ENCODE results near the gene ZSCAN18. TPM values are rescaled to one million over a fixed set of nuclear protein-coding genes. Genes with fewer than 3 reads are reported as not detected.

Gene ZSCAN18
- total and polyA plus RNA-seq, 2 donors (not counting 1 experiment from before 2014, with no cell fraction given), result 81.0 to 90.5 TPM

DNA sequence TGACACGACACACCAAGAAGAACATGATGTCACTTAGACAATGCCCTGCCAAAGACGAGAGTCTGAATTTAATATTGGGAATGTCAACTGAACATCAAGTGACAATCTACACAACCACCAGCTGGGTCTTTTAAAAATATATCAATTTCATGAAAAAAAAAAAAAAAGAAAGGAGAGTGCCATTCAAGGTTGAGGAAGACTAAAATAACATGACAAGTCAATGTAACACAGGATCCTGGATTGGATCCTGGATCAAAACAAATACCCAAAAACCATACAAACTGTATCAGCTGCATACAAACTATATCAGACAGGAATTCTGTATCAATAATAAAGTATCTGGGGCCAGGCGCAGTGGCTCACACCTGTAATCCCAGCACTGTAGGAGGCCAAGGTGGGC is 47.8 kb upstream of the ZSCAN18 start:
- Histone ChIP-seq H3K27ac (ENCODE audit: low read length in 2 of 2) (no peak overlapping the region), H3K9ac (ENCODE audit: low read length) (no peak overlapping the region), H3K9me3 (ENCODE audit: control extremely low read depth in 1 of 3, control insufficient read depth in 2 of 3, insufficient read depth in 1 of 3, low read length in 2 of 3) (peaks cover 0 to 49% (median 23%) of the 10 kb centered on the region in 3 donors), H4K20me1 (ENCODE audit: control insufficient read depth, insufficient read depth, low read length, poor library complexity, severe bottlenecking) (no peaks in the 10 kb centered on the region), H3K4me1 (ENCODE audit: control insufficient read depth in 2 of 2, insufficient read depth in 2 of 2, low read length in 2 of 2) (peaks cover 7 to 8% of the 10 kb centered on the region in 2 donors), H3K79me2 (ENCODE audit: control insufficient read depth, insufficient read depth, low read length) (peaks cover 60% of the 10 kb centered on the region), H3K4me2 (replicated peaks; ENCODE audit: low read depth, low read length, poor library complexity, severe bottlenecking) (no peak overlapping the region), H3K27me3 (replicated peaks in 1 of 4; ENCODE audit: control extremely low read depth in 1 of 4, control insufficient read depth in 3 of 4, insufficient read depth in 4 of 4, low read length in 3 of 4) (no peaks in the 10 kb centered on the region), H3K4me3 (ENCODE audit: control extremely low read depth in 1 of 5, extremely low read depth in 1 of 5, insufficient read depth in 1 of 5, low read depth in 2 of 5, low read length in 4 of 5) (no peak overlapping the region), H3K36me3 (replicated peaks in 1 of 2; ENCODE audit: control extremely low read depth in 1 of 2, control insufficient read depth in 1 of 2, extremely low read depth in 1 of 2, insufficient read depth in 2 of 2, low read length in 1 of 2) (peaks cover 0 to 7% of the 10 kb centered on the region in 2 experiments), H2AFZ (ENCODE audit: insufficient read depth, low read depth, low read length, poor library complexity, severe bottlenecking) (no peak overlapping the region)
- Mint-ChIP-seq H3K27ac (no peak overlapping the region), H3K4me1 (peaks cover 9% of the 10 kb centered on the region), H3K27me3 (no peaks in the 10 kb centered on the region), H3K9me3 (ENCODE audit: insufficient read depth) (peaks cover 2% of the 10 kb centered on the region), H3K4me3 (no peak overlapping the region)
- POLR2A ChIA-PET, result interaction anchor here (0.6 kb wide), 1 partner anchor 212 kb away, joined by 3 read pairs; no protein-coding TSS in a partner anchor
- no CpG with 5 or more reads among the region's 3 CpGs for WGBS (ENCODE audit: insufficient coverage)
- ATAC-seq (ENCODE audit: low read depth) (no peak), DNase-seq (no peak)
- intact Hi-C loops (cut with micrococcal nuclease), result no loop called here
- CTCF ChIA-PET, result no interaction called here
- TF ChIP-seq EZH2 (IDR thresholded peaks at IDR 0.05; ENCODE audit: borderline replicate concordance, insufficient read depth, low read depth, low read length, poor library complexity, severe bottlenecking) (no peak), CTCF (IDR thresholded peaks at IDR 0.05) (no peak)

DNA sequence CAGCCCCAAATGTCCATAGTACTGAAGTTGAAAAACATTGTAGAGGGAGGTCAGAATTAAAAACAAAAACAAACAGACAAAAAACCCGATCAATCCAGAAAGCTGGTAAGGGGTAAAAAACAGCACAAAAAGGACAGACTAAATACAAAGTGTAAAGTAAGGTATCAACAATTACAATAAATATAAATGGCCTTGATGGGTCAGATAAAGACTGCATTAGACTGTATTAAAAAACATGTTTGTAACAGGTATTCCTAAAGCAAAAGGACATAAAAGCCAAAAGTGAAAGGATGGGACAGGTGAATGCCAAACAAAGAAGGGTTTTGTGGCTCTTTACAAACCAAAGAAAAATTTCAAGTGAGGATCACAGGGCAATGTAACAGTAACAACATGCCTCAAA is 36.2 kb upstream of the ZSCAN18 start:
- ChIA-PET POLR2A (no interaction called here), CTCF (no interaction called here)
- H3K36me3 ChIP-seq (replicated peaks in 1 of 2; ENCODE audit: control extremely low read depth in 1 of 2, control insufficient read depth in 1 of 2, extremely low read depth in 1 of 2, insufficient read depth in 2 of 2, low read length in 1 of 2), result peaks cover 8 to 64% of the 10 kb centered on the region in 2 experiments
- H3K79me2 ChIP-seq (ENCODE audit: control insufficient read depth, insufficient read depth, low read length), result no peaks in the 10 kb centered on the region
- H3K27ac ChIP-seq (ENCODE audit: low read length in 2 of 2), result no peak overlapping the region
- H4K20me1 ChIP-seq (ENCODE audit: control insufficient read depth, insufficient read depth, low read length, poor library complexity, severe bottlenecking), result no peaks in the 10 kb centered on the region
- Mint-ChIP-seq H3K27ac (no peak overlapping the region), H3K27me3 (no peaks in the 10 kb centered on the region), H3K4me3 (no peak overlapping the region), H3K9me3 (ENCODE audit: insufficient read depth) (peaks cover 22% of the 10 kb centered on the region), H3K4me1 (no peaks in the 10 kb centered on the region)
- H3K4me2 ChIP-seq (replicated peaks; ENCODE audit: low read depth, low read length, poor library complexity, severe bottlenecking), result no peak overlapping the region
- no peak for ATAC-seq (ENCODE audit: low read depth)
- no peak overlapping the region for H3K9ac ChIP-seq (ENCODE audit: low read length)
- intact Hi-C loops (cut with micrococcal nuclease), result no loop called here
- TF ChIP-seq CTCF (IDR thresholded peaks at IDR 0.05) (no peak), EZH2 (IDR thresholded peaks at IDR 0.05; ENCODE audit: borderline replicate concordance, insufficient read depth, low read depth, low read length, poor library complexity, severe bottlenecking) (no peak)
- no peak for DNase-seq
- no peak overlapping the region for H2AFZ ChIP-seq (ENCODE audit: insufficient read depth, low read depth, low read length, poor library complexity, severe bottlenecking)
- H3K27me3 ChIP-seq (replicated peaks in 1 of 4; ENCODE audit: control extremely low read depth in 1 of 4, control insufficient read depth in 3 of 4, insufficient read depth in 4 of 4, low read length in 3 of 4), result no peaks in the 10 kb centered on the region
- peaks cover 11 to 86% (median 68%) of the 10 kb centered on the region in 3 donors for H3K9me3 ChIP-seq (ENCODE audit: control extremely low read depth in 1 of 3, control insufficient read depth in 2 of 3, insufficient read depth in 1 of 3, low read length in 2 of 3)
- no peak overlapping the region for H3K4me3 ChIP-seq (ENCODE audit: control extremely low read depth in 1 of 5, extremely low read depth in 1 of 5, insufficient read depth in 1 of 5, low read depth in 2 of 5, low read length in 4 of 5)
- H3K4me1 ChIP-seq (ENCODE audit: control insufficient read depth in 2 of 2, insufficient read depth in 2 of 2, low read length in 2 of 2), result no peaks in the 10 kb centered on the region
- WGBS (ENCODE audit: insufficient coverage), result no CpG with 5 or more reads among the region's 1 CpG
